DMS153 treated with DMSO at 0.1 percent for 48 hours (cell line): ENCODE results near the gene SMIM10L1.

Experiments
- DNase-seq: peaks from one replicate; lab custom pipeline; 2025; ENCODE audit not compliant: unreplicated experiment; lab: John Stamatoyannopoulos, UW

SMIM10L1 gene

DNA sequence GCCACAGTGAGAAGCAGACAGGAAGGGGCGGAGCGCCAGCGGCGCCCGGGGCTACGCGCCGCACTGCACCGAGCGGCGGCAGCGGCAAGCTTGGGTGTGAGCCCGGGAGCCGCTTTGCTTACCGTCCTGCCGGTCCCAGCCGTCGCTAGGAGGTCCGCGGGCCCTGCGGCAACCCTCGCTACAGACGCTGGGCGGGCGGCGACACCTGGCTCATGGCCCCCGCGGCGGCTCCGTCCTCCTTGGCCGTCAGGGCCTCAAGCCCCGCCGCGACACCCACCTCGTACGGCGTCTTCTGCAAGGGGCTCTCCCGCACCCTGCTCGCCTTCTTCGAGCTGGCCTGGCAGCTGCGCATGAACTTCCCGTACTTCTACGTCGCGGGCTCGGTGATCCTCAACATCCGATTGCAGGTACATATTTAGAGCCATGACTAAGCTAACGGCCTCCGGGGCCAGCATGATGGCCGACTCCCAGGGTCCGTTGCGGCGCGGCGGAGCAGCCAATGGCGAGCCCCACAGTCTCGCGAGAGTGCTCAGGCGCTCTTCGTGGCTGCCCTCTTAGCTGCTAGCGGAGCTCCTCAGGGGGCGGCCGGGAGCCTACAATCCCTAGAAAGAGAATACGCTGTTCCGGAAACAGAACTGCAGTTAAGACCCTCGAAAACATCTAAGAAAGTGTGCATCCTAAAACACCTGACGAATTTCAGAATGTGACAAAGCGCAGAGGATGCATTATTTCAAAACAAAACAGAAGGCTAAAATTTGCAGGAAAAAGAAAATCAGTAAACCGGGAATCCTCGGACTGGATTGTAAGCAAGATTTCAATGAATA, at the start of gene SMIM10L1:
SMIM10L1 (plus strand) TSS at position 50 of the 824 bp plus-strand sequence; CDS start at position 213, 163 bp downstream.
- peak; percentile 75 for DNase-seq

DNA sequence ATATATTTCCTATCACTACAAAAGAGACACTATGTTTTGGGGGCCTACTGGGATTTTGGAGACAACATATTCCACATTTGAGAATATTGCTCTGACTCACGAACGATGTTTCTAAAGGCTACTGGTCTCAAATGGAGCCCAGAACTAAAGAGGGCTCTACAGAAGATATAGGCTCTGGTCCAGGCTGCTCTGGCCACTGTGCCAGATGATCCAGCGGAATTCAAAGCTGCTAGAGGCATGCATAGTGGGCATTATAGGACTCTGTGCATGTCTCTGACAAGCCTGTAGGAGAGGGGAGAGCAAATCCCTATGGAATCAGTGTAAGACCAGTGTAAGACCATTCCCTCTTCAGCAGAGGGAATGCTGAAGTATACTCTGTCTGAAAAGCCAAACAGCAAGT, 40.6 kb upstream of the SMIM10L1 start:
- no peak for DNase-seq

DNA sequence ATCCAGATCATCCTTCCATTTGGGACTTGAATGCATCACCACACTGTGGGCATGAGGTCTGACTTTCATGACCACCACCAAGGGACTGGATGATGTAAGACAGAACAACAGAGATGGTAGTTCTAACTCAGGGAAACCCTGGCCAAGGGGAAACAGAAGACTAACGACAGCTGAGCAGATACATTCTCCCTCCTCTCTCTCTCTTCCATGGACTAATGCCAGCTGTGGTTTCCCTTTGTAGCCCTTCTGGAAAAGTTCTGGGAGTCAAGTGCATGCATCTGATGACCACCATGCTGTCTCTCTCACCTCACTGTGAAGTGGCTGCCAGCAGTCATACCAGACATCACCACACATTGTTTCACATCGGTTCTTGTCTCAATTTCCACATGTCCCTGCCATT, 40.0 kb upstream of the SMIM10L1 start:
- DNase-seq = no peak

DNA sequence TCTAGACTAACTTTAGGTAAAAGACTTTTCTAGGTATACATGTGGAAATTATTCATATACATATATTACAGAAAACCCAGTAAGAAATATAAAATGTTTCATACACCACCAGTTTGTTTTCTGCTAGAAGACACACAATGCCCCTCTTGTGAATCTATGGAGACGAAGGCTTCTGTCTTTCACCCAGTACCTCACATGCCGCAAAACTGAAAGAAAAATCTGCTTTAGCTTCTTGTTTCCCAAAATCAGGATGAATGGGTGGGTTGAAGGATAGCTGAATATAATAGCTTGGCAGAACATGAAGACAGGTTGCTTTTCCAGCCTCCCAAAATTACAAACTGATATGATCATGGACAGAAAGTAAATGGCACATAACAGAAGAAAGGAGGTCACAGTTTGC, 37.8 kb upstream of the SMIM10L1 start:
- no peak for DNase-seq

DNA sequence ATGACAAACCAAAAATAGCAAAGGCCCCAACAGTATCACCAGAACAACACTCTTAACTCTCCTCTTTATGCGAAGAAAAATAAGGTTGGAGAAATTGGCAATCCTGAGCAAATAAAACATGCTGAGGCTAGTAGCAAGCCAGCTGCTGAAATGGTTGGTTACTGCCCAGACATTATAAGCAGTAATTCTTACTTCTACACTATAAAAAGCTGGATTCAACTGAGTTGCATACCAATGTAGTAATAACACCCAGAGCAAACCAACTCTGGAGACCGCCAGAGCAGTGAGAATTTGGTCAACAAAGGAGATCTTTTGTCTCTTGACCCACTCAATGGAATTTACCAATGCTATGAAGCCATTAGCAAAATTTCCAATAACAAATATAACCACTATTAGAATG, 37.2 kb upstream of the SMIM10L1 start:
- no peak for DNase-seq

DNA sequence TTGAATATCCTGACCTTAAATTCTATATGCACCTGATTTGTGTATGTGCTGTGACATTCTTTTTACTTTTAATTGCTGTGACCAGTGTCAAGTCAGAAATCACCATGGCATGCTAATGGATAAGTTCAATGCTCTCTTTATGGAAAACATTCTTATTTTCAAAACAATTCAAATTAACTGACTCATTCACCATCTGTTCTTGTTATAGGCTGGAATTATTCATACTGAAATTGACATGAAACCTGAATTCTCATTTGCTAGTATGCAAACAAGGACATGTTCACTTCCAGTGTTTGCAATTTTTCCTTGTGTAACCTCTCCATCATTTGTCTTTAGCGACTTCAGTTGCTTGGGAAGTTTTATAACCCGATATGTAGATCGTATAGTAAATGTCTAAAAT, 36.7 kb upstream of the SMIM10L1 start, which contains the start of gene TAS2R30:
TAS2R30 (minus strand) TSS at position 340 of the 400 bp plus-strand sequence. CDS start 400 bp downstream, outside the sequence.
- DNase-seq = no peak

DNA sequence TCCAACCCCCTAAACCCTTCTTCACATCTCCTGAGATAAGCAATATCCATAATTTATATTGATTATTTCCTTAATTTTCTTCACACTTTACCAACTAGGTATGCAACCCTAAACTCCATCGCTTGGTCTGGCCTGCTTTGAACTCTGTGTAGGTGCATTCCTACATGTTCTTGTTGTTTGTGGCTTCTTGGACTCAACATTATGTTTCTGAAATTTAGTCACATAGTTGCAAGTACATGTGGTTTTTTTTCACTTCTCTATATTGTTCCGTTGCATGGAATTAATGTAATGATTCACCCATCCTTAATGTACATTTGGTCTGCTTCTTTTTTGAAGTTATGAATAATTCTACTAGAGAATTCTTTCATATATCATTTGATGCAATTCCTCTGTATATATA, 34.9 kb upstream of the SMIM10L1 start:
- DNase-seq = no peak

DNA sequence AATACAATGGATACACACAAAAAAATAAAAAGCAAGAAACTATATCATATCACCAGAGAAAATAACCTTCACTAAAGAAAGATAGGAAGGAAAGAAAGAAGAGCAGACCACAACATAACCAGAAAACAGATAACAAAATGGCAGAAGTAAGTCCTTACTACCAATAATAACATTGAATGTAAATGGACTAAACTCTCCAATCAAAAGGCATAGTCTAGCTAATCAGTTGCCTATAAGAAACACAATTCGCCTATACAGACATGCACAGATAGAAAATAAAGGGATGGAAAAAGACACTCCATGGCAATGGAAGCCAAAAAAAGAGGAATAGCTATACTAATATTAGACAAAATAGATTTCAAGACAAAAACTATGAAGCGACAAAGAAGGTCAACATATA, 27.6 kb upstream of the SMIM10L1 start:
- DNase-seq = no peak

DNA sequence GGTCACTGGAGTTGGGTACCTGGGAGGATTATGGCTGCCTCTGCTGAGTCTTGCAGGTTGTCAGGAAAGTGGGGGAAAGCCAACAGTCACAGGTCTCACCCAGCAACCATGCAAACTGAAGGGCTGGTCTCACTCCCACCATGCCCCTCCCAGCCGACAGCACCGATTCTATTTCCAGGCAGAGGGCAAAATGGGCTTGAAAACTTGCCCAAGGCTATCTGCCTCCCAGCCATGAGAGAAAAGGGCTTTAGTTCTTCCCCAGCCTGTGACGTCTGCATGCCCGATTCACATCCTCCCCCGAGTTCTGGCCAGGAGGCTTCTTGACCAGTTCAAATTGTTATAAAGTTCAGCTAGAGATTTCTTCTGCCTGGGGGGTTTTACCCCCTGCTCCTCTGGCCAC, 26.7 kb upstream of the SMIM10L1 start:
- no peak for DNase-seq

DNA sequence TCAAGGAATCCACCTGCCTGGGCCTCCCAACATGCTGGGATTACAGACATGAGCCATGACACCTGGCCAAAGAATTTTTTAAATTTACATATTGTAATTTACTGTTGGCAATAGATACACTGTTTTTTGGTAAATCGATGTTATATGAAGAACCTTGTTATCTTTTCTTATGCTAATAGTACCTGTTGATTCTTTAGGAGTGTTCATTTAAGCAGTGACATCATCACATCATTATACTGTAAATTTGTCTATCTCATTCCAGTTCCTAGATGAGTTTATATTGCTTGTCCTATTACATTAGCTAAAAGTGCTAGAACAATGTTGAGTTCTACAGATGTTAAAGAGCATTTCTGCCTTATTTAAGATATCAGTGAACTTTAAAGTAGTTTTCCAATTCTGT, 23.6 kb upstream of the SMIM10L1 start:
- no peak for DNase-seq

DNA sequence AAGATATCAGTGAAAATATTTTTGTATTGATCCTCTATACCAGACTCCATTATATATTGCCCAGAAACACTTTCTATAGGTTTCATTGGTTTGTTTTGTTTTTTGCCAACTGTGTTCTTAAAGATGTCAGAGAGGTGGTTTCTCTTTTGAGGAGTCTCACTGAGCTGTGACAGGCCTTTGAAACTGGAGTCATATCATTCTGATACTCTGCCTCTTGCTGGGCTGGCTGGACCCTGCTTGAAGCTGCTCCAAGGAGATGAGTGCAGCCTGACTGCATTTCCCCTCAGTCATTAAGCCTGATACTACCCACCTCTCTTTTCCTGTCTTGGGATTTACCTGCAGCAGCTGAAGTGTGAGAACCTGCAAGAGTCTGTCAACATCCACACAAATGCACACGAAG, 20.2 kb upstream of the SMIM10L1 start:
- no peak for DNase-seq

DNA sequence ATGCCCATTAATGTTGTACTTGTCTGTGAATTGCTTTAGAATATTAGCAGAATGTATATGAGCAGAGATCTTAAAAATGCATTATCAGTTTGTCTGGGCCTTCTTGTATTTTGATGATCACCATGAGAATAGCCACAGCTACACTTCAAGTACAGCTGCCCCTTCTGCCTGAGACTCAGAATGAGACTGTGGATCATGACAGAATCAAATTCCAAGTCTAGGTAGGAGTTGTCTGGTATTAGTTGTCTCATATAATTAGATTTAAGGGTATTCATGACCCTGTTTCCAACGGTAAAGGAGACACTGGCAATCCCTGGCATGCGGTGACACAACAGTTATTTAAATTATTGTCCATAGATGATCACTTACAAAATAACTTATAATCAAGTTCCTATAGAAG, 18.3 kb upstream of the SMIM10L1 start:
- no peak for DNase-seq

DNA sequence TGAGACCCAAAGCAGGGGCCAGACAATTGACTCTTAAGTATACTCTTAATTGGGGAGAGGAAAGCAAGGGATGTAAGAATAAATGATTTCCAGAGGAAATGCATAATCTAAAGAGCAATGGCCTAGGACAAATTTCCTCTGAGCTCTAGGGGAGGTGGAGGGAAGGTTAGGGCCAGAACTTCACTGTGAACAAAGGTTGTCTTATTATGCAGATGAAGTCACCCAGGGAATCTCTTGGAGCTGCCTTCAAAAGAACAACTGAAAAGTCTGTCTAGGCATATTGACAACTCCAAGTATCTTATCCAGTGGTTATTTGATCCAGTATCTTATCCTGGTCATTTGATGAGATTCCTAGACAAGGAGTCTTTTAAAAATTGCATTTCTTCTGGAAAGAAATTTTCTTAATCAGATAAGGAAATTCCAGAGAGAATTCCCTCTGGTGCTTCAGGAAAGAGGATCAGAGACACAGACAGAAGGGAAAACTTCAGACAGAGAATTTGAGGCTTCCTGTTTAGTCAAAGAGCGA, 16.5 kb upstream of the SMIM10L1 start:
- no peak for DNase-seq

DNA sequence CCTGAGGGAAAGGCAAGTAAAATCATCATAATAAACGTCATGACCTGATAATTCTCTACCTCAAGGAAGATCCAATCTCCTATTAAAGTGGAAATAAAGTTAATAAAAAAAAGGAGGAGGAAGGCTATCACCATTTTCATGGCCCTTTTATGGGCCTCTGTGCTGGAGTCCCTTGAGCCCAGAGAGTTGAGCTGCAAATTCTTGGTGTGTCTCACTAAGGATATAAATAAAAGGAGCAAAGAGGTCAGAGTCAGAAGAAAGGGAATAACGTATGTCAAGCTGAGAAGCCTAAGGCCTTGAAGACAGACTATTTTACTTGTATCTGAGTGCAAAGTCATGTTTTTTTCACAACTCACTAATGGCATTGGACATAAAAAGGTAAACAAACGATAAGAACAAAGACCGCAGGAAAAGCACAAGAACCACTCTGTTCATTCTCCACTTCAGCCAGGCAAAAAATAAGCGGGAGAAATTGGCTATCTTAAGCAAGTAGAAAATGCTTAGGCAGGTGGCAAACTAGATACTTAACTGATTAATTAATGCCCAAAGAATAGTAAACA, 12.0 kb upstream of the SMIM10L1 start:
- DNase-seq = no peak

DNA sequence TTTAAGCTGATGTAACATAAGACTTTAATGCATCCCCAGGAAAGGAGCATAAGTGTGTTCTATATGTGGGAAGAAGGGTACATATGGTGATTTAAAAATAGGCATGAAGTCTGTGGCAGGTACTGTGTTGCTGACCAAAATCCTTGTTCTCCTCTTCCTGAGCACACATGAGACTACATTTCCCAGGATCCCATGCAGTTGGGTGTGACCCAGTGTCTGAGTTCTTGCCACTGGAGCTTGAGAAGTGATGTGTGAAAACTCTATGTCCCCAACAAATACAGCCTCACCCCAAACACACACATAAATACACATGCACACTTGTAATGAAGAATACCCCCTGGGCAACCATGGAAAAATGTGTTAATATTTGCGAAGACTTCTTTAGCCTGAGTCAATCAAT, 8.5 kb upstream of the SMIM10L1 start:
- no peak for DNase-seq

DNA sequence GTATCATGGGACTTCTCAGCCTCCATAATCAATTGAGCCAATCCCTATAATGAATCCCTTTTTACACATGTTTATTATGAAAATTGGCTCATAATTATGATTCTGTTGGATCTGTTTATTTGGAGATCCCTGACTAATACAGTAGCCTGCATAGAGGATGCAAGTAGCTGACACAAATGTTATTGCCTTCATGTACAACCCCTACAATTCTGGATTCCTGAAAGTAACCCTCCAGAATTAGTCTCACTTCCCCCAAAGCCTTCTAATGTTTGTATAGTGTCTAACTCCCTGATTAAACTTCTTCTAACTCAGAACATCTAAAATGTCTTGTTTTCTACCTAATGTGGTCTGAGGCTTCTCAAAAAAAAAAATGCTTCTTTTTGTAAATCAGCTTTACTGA, 6.6 kb upstream of the SMIM10L1 start:
- DNase-seq = no peak

DNA sequence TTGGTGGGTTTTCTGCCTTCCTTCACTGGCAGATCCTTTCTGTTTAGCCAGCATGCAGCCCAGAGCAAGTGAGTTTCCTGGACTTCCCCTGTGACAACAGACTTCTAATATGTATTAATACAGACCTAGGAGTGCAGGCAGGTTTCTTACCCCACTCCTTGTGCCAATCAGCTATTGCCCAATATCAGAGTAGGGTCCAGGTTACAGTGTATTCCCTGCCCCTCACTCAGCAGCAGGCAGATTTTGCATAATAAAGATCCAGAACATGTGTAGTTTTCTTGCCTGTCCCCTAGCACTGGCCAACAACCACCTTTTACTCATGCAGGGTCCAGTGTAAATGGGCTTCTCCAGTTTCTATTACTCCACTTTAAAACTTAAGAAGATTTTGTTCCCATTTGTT, 4.7 kb upstream of the SMIM10L1 start:
- DNase-seq = no peak

DNA sequence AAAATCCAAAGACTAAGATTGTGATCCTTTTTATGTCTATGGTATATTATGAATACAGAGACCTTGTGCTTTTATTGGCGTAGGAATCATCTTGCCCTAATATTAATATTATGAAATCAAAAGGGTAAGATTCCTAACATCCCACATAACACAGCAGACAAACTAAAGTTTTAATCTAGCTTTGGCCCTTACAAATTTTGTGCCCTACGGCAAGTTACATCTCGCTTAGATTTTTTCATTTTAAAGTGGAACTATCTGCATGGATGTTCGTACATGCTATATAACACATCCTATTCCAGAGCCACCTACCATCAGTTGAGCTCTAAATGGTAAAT, 217 bp upstream of the SMIM10L1 start:
- no peak for DNase-seq

DNA sequence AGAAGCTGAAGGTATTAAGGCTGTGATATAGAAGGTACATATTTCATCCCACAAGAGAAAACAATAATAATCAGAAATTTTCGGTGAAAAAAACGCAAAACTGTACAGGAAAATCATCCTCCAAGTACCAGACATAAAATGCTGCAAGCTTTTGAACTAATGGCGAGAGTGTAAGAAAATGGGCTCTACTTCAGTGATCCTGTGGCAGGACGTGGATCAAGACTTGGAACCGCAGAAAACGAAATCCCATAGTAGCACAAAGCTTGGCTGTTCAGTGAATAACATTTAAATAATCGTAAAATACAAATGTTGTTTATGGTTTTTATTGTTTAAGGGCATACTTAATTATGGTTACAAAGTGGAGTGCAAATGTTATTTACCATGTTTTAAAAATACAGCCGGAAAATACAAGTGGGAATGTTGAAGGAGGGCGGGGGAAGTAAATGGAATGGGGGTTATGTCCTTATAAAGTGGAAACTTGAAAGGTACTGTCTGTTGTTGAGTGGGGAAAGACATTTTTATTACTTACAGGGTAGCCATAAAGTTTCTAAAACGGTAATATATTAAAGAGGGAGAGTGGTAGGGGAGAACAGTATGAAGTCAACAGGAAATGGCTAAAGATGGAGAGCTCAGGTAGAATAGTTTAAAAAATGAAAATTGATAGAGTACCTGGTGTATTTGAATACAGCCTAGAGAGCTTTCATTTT, 1.1 kb downstream of the SMIM10L1 start:
- DNase-seq = peak; percentile 63

DNA sequence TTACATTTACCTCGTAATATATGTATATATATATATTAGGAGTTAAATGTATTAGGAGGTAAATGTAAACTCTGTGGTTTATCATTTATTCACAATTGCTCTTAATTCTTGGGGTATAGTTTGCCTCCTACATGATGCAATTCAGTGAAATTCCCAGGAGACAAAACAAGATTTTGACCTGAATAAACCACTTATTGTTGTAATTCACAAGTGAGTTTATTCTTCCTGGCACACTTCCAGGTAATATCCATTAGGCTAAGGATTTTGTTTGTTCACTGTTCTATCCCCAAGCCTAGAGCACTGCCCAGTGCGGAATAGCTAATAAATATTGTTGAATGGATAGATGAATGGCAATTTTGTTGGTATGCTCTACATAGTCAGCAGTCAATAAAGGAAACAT, 3.0 kb downstream of the SMIM10L1 start:
- DNase-seq = peak; percentile 61

DNA sequence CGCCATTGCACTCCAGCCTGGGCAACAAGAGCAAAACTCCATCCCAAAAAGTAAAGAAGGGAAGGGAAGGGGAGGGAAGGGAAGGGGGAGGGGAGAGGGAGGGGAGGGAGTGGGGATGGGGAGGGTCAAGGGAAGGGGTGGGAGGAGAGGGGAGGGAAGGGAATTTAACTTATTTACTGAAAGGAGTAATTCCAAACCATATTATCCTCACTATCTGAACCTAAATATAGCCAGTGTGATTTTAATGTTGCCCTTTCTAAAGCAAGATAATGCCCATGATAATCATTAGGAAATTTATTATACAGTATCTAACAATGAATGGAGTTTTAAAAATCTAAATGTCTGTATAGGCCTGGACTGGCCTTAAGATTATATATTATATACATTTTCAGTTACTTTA, 7.3 kb downstream of the SMIM10L1 start:
- DNase-seq = no peak

DNA sequence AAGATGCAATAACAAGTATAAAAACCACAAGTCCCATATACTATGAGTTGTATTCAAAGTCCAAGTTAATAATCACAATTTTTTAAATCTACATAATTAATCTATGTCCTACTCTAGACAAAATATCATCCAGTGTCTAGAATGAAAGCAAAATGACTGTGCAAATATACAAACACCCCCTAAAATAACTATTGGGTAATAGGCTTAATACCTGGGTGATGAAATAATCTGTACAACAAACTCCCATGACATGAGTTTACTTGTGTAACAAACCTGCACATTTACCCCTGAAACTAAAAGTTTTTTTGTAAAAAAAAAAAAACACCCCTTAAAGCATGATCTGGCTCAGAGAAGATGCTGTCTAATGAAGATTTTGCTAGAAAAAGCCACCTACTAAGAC, 11.5 kb downstream of the SMIM10L1 start:
- no peak for DNase-seq
